ENCODE measurements around the gene CYP11A1.

DNA sequence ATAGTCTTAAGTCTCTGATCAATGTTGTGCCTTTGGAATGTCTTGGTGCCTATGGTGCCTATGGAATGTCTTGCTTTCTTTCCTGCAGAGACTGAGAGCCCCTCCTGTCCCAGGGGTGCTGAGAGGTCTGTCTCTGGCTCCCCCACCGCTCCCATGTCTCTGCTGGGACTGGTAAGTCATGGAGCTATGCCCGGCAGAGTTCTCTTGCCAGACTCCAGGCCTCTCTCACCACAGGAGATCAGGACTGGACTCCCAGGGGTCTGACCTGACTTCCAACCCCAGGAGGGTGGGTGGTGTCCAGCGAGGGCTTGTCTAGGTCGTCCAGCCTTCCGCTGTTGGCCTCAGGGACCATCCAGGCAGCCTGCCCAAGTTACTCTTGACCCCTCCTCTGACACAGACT, 14.0 kb upstream of the CYP11A1 start:
- TF ChIP-seq, protein P1, sequence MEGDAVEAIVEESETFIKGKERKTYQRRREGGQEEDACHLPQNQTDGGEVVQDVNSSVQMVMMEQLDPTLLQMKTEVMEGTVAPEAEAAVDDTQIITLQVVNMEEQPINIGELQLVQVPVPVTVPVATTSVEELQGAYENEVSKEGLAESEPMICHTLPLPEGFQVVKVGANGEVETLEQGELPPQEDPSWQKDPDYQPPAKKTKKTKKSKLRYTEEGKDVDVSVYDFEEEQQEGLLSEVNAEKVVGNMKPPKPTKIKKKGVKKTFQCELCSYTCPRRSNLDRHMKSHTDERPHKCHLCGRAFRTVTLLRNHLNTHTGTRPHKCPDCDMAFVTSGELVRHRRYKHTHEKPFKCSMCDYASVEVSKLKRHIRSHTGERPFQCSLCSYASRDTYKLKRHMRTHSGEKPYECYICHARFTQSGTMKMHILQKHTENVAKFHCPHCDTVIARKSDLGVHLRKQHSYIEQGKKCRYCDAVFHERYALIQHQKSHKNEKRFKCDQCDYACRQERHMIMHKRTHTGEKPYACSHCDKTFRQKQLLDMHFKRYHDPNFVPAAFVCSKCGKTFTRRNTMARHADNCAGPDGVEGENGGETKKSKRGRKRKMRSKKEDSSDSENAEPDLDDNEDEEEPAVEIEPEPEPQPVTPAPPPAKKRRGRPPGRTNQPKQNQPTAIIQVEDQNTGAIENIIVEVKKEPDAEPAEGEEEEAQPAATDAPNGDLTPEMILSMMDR (IDR thresholded peaks at IDR 0.05; ENCODE audit: insufficient read depth, low read depth, low read length): no peak
- no peak for TF ChIP-seq EZH2 (IDR thresholded peaks at IDR 0.05; ENCODE audit: insufficient read depth, low read length)
